CD14-positive monocyte (primary cell): ENCODE results near the gene CPED1. TPM values are rescaled to one million over a fixed set of nuclear protein-coding genes. Genes with fewer than 3 reads are reported as not detected.

Experiments
- DNase-seq, 3 donors: peaks; one replicate each; pipeline ENCODE4 v3.0.0-alpha.2; 2011 to 2022
- H2AFZ ChIP-seq: 2 replicates; pipeline ENCODE4 v1.6.0; 2012; ENCODE audit warnings: mild to moderate bottlenecking, low read depth, low read length, inconsistent platforms; ENCODE audit not compliant: insufficient read depth, poor library complexity, severe bottlenecking
- H3K27ac ChIP-seq, 2 donors: 1 replicate in 1 of 2; 2 replicates in 1 of 2; pipeline ENCODE4 v1.5.1; 2012 to 2013; ENCODE audit warnings: low read length in 2 of 2, control low read depth in 1 of 2, inconsistent platforms in 1 of 2, low read depth in 1 of 2, mild to moderate bottlenecking in 1 of 2
- H3K27me3 ChIP-seq, 2 donors: one replicate each; pipeline versions ENCODE4 v1.6.0 to v1.6.1; 2011 to 2013; ENCODE audit warnings: low read length in 2 of 2; ENCODE audit not compliant: control insufficient read depth in 2 of 2, insufficient read depth in 2 of 2
- H3K36me3 ChIP-seq, 2 donors: replicated peaks in 1 of 2; 1 replicate in 1 of 2; 2 replicates in 1 of 2; pipeline versions ENCODE4 v1.5.1 to v1.6.1; 2012 to 2013; ENCODE audit warnings: low read length in 2 of 2, control low read depth in 1 of 2, inconsistent platforms in 1 of 2, mild to moderate bottlenecking in 1 of 2; ENCODE audit not compliant: insufficient read depth in 2 of 2, control insufficient read depth in 1 of 2
- H3K4me1 ChIP-seq, 2 donors: 1 replicate in 1 of 2; 2 replicates in 1 of 2; pipeline versions ENCODE4 v1.5.1 to v1.6.1; 2012 to 2013; ENCODE audit warnings: low read length in 2 of 2, control low read depth in 1 of 2, inconsistent platforms in 1 of 2, mild to moderate bottlenecking in 1 of 2, moderate library complexity in 1 of 2; ENCODE audit not compliant: insufficient read depth in 2 of 2, control insufficient read depth in 1 of 2
- H3K4me2 ChIP-seq: replicated peaks from 2 replicates; pipeline ENCODE3; 2012; ENCODE audit warnings: low read length, moderate library complexity, mild to moderate bottlenecking; ENCODE audit not compliant: poor library complexity, severe bottlenecking; ENCODE audit errors: extremely low read depth
- H3K4me3 ChIP-seq, 3 experiments: fragments of 200-600 bp in 1 of 3; sonication (generic) in 1 of 3; replicated peaks in 1 of 3; 1 replicate in 2 of 3; 2 replicates in 1 of 3; pipeline ENCODE4 v1.5.1; 2011 to 2013; ENCODE audit warnings: low read length in 3 of 3, mild to moderate bottlenecking in 3 of 3, control low read depth in 2 of 3, low read depth in 2 of 3, inconsistent platforms in 1 of 3, moderate library complexity in 1 of 3
- H3K79me2 ChIP-seq: 2 replicates; pipeline ENCODE4 v1.6.0; 2012; ENCODE audit warnings: mild to moderate bottlenecking, control low read depth, inconsistent platforms, low read length, moderate library complexity; ENCODE audit not compliant: insufficient read depth
- H3K9ac ChIP-seq: 2 replicates; pipeline ENCODE4 v1.6.0; 2017; ENCODE audit warnings: low read length, mild to moderate bottlenecking; ENCODE audit not compliant: insufficient read depth, poor library complexity, severe bottlenecking
- H3K9me3 ChIP-seq, 2 donors: replicated peaks in 1 of 2; 1 replicate in 1 of 2; 2 replicates in 1 of 2; pipeline versions ENCODE4 v1.5.1 to v1.6.1; 2012 to 2013; ENCODE audit warnings: low read length in 2 of 2, control low read depth in 1 of 2; ENCODE audit not compliant: control insufficient read depth in 1 of 2, insufficient read depth in 1 of 2
- H4K20me1 ChIP-seq: 2 replicates; pipeline ENCODE4 v1.6.0; 2012; ENCODE audit warnings: mild to moderate bottlenecking, low read length, control low read depth, moderate library complexity; ENCODE audit not compliant: insufficient read depth
- H3K27ac Mint-ChIP-seq, 7 donors: one replicate each; pipeline ENCODE4 v1.8.0; 2020; ENCODE audit warnings: mild to moderate bottlenecking in 7 of 7, mixed read lengths in 7 of 7, moderate library complexity in 6 of 7, inconsistent platforms in 2 of 7
- H3K27me3 Mint-ChIP-seq, 3 donors: one replicate each; pipeline ENCODE4 v1.8.0; 2021 to 2022; ENCODE audit warnings: low read depth in 3 of 3, mild to moderate bottlenecking in 3 of 3, mixed read lengths in 3 of 3, moderate library complexity in 3 of 3, inconsistent platforms in 1 of 3
- H3K36me3 Mint-ChIP-seq, 2 donors: one replicate each; pipeline ENCODE4 v1.8.0; 2020; ENCODE audit warnings: mixed read lengths in 2 of 2, inconsistent platforms in 1 of 2, mild to moderate bottlenecking in 1 of 2
- H3K4me1 Mint-ChIP-seq: one replicate; pipeline ENCODE4 v1.8.0; 2020; ENCODE audit warnings: mild to moderate bottlenecking, mixed read lengths
- H3K4me3 Mint-ChIP-seq, 2 donors: one replicate each; pipeline ENCODE4 v1.8.0; 2020; ENCODE audit warnings: mild to moderate bottlenecking in 2 of 2, mixed read lengths in 2 of 2, moderate library complexity in 1 of 2
- H3K9me3 Mint-ChIP-seq, 7 donors: one replicate each; pipeline ENCODE4 v1.8.0; 2020 to 2022; ENCODE audit warnings: mixed read lengths in 7 of 7, mild to moderate bottlenecking in 6 of 7, moderate library complexity in 6 of 7, inconsistent platforms in 2 of 7
- CTCF ChIP-seq: fragments of 200-600 bp; IDR thresholded peaks from one replicate; pipeline ENCODE4 v1.8.0; 2022; ENCODE audit warnings: antibody characterized with exemption, mild to moderate bottlenecking
- WGBS: methylation state at CpG from one replicate; pipeline ENCODE4 v1.1.5; 2013; ENCODE audit warnings: missing lambda C conversion rate; ENCODE audit not compliant: insufficient coverage; 5-methylcytosine and 5-hydroxymethylcytosine counted together
- intact Hi-C, 2 donors: fragments of 100-400 bp; cut with micrococcal nuclease; formaldehyde crosslinking; loops; one replicate each; pipeline versions ENCODE4 v1.15.0 to v1.15.1; 2023
- polyA plus RNA-seq, 3 donors: library from polyadenylated mRNA; depleted of rRNA in 1 of 3; unstranded in 2 of 3; stranded (reverse) in 1 of 3; fragments of 300-500 nt in 2 of 3; fragments of >200 nt in 1 of 3; fragmentation: Illumina TruSeq in 2 of 3; gene quantifications; 1 replicate in 2 of 3; 2 replicates in 1 of 3; pipeline ENCODE4 v1.2.3, GENCODE V29; 2012 to 2021

Gene CPED1
- polyA plus RNA-seq, 3 donors = 9.8 to 30.0 (median 20.4) TPM

- H3K4me3 ChIP-seq = no peak overlapping the region
- WGBS = no CpG with 5 or more reads among the region's 3 CpGs
- peaks cover 1 to 5% (median 2%) of the 10 kb centered on the region in 3 donors for H3K27me3 Mint-ChIP-seq
- peaks cover 12 to 13% of the 10 kb centered on the region in 2 donors for H3K4me1 ChIP-seq
- H3K9ac ChIP-seq = no peak overlapping the region
- H3K36me3 ChIP-seq = no peaks in the 10 kb centered on the region
- H3K9me3 ChIP-seq = no peaks in the 10 kb centered on the region
- H3K4me1 Mint-ChIP-seq = peaks cover 17% of the 10 kb centered on the region
- no peak overlapping the region for H3K4me2 ChIP-seq
- H3K27ac Mint-ChIP-seq = no peak overlapping the region
- H3K27ac ChIP-seq = no peak overlapping the region
- no peak overlapping the region for H3K4me3 Mint-ChIP-seq
- no peaks in the 10 kb centered on the region for H3K9me3 Mint-ChIP-seq
- DNase-seq = no peak
- intact Hi-C loops = loop anchor here in 1 of 2 donors (10.0 kb wide), 1 partner anchor 50 kb away; no protein-coding TSS in a partner anchor
- H3K36me3 Mint-ChIP-seq = no peaks in the 10 kb centered on the region
- no peaks in the 10 kb centered on the region for H4K20me1 ChIP-seq
- no peak for TF ChIP-seq CTCF
- H3K79me2 ChIP-seq = no peaks in the 10 kb centered on the region
- H2AFZ ChIP-seq = no peak overlapping the region
- H3K27me3 ChIP-seq = no peaks in the 10 kb centered on the region
Observed at GRCh38 chr7:120984406-120984805, 4.1 kb upstream of the CPED1 start.

- no peak overlapping the region for H2AFZ ChIP-seq
- peaks cover 25% of the 10 kb centered on the region for H3K4me1 Mint-ChIP-seq
- no peaks in the 10 kb centered on the region for H3K9me3 Mint-ChIP-seq
- DNase-seq = no peak
- H3K9me3 ChIP-seq = no peaks in the 10 kb centered on the region
- H3K79me2 ChIP-seq = no peaks in the 10 kb centered on the region
- H3K27ac ChIP-seq = no peak overlapping the region
- H3K4me3 ChIP-seq = no peak overlapping the region
- intact Hi-C loops = loop anchor here (5.0 to 10.0 kb wide), 3 partner anchors 50 to 122 kb away; no protein-coding TSS in a partner anchor
- no peaks in the 10 kb centered on the region for H3K27me3 ChIP-seq
- no peak overlapping the region for H3K4me2 ChIP-seq
- TF ChIP-seq CTCF = no peak
- no peaks in the 10 kb centered on the region for H4K20me1 ChIP-seq
- peaks cover 1 to 11% (median 2%) of the 10 kb centered on the region in 3 donors for H3K27me3 Mint-ChIP-seq
- no peak overlapping the region for H3K27ac Mint-ChIP-seq
- H3K9ac ChIP-seq = no peak overlapping the region
- H3K36me3 ChIP-seq = no peaks in the 10 kb centered on the region
- no CpG with 5 or more reads among the region's 2 CpGs for WGBS
- no peak overlapping the region for H3K4me3 Mint-ChIP-seq
- H3K4me1 ChIP-seq = peaks cover 17 to 21% of the 10 kb centered on the region in 2 donors
- H3K36me3 Mint-ChIP-seq = no peaks in the 10 kb centered on the region
Observed at GRCh38 chr7:120985130-120985758, 3.3 kb upstream of the CPED1 start.
